Omental fat pad (tissue), 4 donors: Measurements from ENCODE around the gene RAB29. TPM values are rescaled to one million over a fixed set of nuclear protein-coding genes. Genes with fewer than 3 reads are reported as not detected.

ENCODE experiments used
- ATAC-seq: fragments of 150-250 bp; one replicate; pipeline ENCODE4 v1.9.1; 2016; ENCODE audit warnings: mild to moderate bottlenecking, moderate library complexity; ENCODE audit not compliant: low FRiP score
- DNase-seq: peaks from one replicate; pipeline ENCODE4 v3.0.0-alpha.2; 2019; ENCODE audit warnings: low spot score
- total RNA-seq, 4 donors: library from RNA; depleted of rRNA; stranded (reverse); fragments of >200 nt; gene quantifications; one replicate each; pipeline ENCODE4 v1.1.0, GENCODE V29; 2016
- TF ChIP-seq, protein P1 (sequence below), 3 donors: fragments of 450-650 bp; IDR thresholded peaks; one replicate each; pipeline ENCODE4 v1.5.1; 2016 to 2017; ENCODE audit warnings: antibody characterized with exemption in 3 of 3, mild to moderate bottlenecking in 3 of 3, moderate library complexity in 2 of 3

Gene RAB29
- total RNA-seq, 4 donors from 2014 or later = 14.4 to 26.9 (median 20.0) TPM

DNA sequence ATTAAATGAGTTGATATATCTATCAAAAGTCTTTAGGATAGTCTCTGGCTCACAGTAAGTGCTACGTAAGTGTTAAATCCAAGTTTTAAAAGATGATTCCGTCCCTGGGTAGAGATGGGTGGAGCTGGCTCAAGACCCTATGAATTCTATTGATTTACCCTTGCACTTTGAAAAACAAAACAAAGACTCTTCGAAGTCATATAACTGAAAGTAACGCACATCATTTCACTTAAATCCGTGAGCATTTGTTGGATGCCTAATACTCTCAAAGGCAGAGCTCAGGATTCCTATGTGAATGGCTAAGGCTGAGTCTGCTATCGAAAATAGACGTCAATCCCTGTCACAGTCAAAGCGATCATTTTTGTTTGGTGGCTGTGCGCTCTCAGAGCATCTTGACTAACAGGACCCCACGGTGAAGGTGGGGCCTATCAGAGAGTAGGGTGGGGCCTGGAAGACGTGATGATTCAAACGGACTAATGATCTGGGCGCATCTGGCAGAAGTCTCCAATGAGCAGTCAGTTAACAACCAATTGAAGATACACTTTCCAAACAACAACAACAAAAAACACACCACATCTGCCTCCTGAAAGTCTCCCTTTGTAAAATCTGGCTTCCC, 24.1 kb downstream of the RAB29 start:
- ATAC-seq = no peak
- TF ChIP-seq, protein P1, sequence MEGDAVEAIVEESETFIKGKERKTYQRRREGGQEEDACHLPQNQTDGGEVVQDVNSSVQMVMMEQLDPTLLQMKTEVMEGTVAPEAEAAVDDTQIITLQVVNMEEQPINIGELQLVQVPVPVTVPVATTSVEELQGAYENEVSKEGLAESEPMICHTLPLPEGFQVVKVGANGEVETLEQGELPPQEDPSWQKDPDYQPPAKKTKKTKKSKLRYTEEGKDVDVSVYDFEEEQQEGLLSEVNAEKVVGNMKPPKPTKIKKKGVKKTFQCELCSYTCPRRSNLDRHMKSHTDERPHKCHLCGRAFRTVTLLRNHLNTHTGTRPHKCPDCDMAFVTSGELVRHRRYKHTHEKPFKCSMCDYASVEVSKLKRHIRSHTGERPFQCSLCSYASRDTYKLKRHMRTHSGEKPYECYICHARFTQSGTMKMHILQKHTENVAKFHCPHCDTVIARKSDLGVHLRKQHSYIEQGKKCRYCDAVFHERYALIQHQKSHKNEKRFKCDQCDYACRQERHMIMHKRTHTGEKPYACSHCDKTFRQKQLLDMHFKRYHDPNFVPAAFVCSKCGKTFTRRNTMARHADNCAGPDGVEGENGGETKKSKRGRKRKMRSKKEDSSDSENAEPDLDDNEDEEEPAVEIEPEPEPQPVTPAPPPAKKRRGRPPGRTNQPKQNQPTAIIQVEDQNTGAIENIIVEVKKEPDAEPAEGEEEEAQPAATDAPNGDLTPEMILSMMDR (IDR thresholded peaks at IDR 0.05) = no peak
- no peak for DNase-seq

DNA sequence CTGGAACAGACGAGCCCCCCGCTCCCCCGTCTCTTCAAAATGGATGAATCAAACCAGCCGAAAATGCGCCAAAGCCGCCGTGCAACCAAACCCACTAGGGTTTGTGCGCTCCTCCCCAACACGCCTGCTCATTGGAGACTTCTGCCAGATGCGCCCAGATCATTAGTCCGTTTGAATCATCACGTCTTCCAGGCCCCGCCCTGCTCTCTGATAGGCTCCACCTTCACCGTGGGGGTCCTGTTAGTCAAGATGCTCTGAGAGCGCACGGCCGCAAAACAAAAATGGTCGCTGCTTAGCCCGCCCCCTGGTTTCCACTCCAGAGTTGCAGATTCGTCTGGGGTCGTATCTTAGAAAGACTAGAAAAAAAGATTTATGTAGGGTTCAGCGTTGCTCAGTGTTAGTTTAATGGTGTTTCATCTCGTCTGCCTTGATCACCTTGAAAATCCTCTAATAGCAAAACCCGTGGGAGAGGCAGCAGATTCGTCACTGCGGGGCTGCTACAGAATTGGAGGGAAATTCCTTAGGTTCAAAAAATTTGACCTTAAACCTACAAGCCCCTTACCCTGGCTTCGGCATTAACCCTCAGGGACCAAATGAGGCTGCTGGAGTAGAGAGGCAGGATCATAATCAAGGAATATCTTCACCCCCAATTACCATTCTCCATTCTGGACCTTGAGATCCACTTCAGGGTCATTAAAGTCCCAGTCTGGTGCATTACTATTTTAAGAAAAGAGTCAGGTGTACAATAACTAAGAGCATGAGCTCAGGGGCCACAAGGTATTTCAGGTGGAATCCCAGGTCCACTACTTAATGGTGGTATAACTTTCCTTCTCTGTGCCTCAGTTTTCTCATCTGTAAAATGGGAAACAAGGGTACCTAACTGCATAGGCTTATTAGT, 24.9 kb downstream of the RAB29 start, which contains the start of gene NUCKS1:
TSS of gene NUCKS1 (minus strand) at position 45 of the 898 bp plus-strand sequence. CDS start 209 bp downstream, outside the sequence.
- ATAC-seq = peak; percentile 89

DNA sequence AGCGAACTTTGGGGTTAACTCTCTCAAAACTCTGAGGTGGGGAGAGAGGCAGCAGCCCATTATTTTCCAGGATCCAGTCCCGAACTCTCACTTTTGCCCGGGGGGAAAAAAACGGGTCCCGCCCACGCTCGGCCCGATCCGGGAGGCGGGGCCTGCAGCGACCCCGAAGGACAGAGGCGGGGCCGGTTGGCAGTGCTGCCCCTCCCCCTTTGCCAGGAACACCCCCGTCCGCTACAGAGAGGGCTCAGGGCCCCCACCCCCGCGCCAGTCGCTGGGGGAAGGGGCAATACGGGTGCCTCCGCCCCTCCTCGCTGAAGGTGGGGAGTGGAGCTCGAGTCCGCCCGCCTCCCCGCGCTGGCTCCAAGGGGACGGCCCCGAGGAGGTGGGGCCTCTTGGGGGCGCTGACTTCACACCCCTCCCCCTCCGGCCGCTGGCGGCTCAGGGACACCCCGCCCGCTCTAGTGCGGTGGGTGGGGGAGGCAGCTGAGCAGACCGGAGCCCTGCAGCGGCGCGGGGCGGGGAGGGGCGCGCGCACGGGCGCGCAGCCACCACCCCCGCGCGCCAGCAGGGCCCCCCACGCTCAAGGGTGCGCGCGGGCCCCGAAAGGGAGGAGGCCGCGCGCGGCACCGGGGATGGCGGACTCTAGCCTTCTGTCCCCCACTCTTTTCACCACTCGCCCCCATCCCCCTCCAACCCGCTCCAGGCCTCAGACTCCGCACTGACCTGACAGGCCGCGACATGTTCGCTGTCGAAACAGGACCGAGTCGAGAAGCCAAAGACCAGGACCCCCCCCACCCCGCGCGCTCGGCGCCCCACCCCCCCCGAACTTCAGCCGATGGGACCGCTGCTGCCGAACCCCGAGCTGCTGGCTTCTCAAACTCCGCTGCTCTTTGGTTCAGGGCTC, 25.8 kb downstream of the RAB29 start:
- ATAC-seq = peak; percentile 92
- peak; percentile 75 for DNase-seq
- TF ChIP-seq, protein P1 (IDR thresholded peaks at IDR 0.05) = no peak

More for the DNA sequence above, 24.9 kb downstream of the RAB29 start, which contains the start of gene NUCKS1:
- TF ChIP-seq, protein P1 (IDR thresholded peaks at IDR 0.05) = no peak
- peak; percentile 87 for DNase-seq

DNA sequence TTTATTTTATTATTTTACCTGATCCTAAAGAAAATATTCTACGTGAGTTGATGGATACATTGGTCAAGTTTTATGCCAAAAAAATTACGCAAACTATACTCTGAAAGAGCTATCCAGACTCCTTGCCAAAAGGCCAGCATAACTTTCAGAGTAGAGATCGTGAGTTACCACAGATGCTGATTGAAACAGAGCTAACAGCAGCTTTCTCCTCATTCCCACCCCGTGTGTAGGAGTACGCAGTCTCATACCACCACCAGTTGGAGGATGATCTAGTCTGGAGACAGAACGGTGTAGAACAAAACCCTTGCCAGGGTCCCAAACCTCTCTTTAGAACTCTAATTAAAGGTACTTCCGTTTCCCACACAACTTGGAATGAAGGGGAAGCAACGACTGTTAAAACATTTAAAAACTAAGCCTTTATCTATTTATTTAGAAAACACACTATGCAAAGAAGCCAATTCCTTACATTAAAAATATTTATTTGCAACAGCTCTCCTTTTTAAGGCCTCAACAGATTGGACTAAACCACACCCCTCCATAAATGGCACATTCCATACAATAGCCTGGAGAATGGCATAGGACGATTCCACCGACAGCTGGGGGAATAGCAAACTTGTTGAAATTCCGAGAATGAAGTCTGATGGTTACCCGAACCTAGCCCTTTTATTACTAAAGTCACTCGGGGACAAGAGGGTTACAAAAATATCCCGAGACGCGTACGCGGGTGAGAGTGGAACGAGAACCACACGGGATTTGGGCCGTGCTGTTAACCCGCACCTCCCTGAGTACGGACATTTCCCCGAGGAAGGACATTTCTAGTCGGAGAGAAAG, 26.7 kb downstream of the RAB29 start:
- DNase-seq (peak; percentile 31), ATAC-seq (peak; percentile 22)
- TF ChIP-seq, protein P1 (IDR thresholded peaks at IDR 0.05) = no peak

DNA sequence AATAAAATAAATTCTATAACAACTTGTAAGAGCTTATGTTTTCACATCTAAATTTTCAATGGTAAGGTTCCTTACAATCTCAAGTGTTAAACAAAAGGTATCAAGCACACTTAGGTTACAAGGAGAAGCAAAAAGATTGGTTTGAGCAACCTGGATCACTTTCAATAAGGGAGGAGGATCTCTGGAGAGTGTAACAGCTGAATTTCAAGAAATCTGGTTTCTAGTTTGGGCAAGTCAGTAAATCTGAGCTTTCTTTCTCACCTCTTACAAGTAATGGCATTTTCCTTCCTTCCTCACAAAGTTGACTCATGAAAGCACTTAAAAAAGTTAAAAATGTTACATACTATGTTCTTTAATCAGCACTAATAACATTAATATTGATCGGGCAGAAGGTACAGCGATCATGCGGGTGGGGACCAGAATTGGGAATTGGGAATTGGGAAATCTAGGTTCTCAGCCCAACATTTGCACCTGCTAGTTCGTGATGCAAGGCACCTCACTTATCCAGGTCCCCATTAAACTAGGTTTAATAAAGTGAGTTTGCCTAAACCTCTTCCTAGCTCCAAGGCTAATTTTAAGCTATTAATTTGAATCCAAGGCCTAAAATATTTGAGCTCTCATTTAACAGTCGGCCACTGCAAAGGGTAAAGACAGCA, 28.4 kb downstream of the RAB29 start:
- DNase-seq (no peak), ATAC-seq (no peak)
- TF ChIP-seq, protein P1 (IDR thresholded peaks at IDR 0.05) = no peak
